Large intestine (tissue), 3 donors: ENCODE measurements around the gene SEC14L2. TPM values are rescaled to one million over a fixed set of nuclear protein-coding genes. Genes with fewer than 3 reads are reported as not detected.
A peak's percentile ranks its signal among the peaks of the same experiment; 100 is the strongest.

Experiments
- DNase-seq, 2 donors: peaks; one replicate each; pipeline versions ENCODE4 v3.0.0 to v3.0.0-alpha.2; 2013
- H3K27ac ChIP-seq: one replicate; pipeline ENCODE4 v1.5.1; 2013; ENCODE audit warnings: low read length
- H3K27me3 ChIP-seq: 2 replicates; pipeline ENCODE4 v1.6.1; 2013; ENCODE audit warnings: low read length; ENCODE audit not compliant: control insufficient read depth, insufficient read depth
- H3K36me3 ChIP-seq: 2 replicates; pipeline ENCODE4 v1.6.1; 2013; ENCODE audit warnings: low read length; ENCODE audit not compliant: control insufficient read depth, insufficient read depth
- H3K4me1 ChIP-seq: one replicate; pipeline ENCODE4 v1.6.1; 2013; ENCODE audit warnings: low read length; ENCODE audit not compliant: control insufficient read depth, insufficient read depth
- H3K4me3 ChIP-seq: one replicate; pipeline ENCODE4 v1.5.1; 2013; ENCODE audit warnings: low read length
- H3K9me3 ChIP-seq: one replicate; pipeline ENCODE4 v1.6.1; 2013; ENCODE audit warnings: mild to moderate bottlenecking, low read depth, low read length, moderate library complexity; ENCODE audit not compliant: control insufficient read depth
- WGBS: methylation state at CpG from one replicate; pipeline ENCODE4 v1.1.5; 2013; ENCODE audit warnings: low lambda C conversion rate; ENCODE audit not compliant: insufficient coverage; 5-methylcytosine and 5-hydroxymethylcytosine counted together
- polyA plus RNA-seq: library from polyadenylated mRNA; unstranded; fragments of 120-200 nt; gene quantifications from one replicate; pipeline ENCODE4 v1.2.1, GENCODE V29; 2013

SEC14L2 gene
- polyA plus RNA-seq, 1 donor: 27.5 TPM

- Histone ChIP-seq H3K27me3 (no peaks in the 10 kb centered on the region), H3K27ac (peak overlapping the region; percentile 99), H3K9me3 (no peaks in the 10 kb centered on the region), H3K4me3 (no peak overlapping the region), H3K4me1 (peaks cover 64% of the 10 kb centered on the region), H3K36me3 (peaks cover 12% of the 10 kb centered on the region)
- WGBS: 25% methylated on average over 2 of the region's 8 CpGs
- peak; percentile 88 to 95 for DNase-seq
Measured at GRCh38 chr22:30421695-30422480, 25.1 kb downstream of the SEC14L2 start.

- peaks cover 56% of the 10 kb centered on the region for H3K4me1 ChIP-seq
Measured at GRCh38 chr22:30422481-30423300, 25.9 kb downstream of the SEC14L2 start.

GRCh38 chr22:30423301-30423958 lies 26.6 kb downstream of the SEC14L2 start:
- H3K4me3 ChIP-seq: peak overlapping the region; percentile 48
- no CpG with 5 or more reads among the region's 45 CpGs for WGBS
- H3K27ac ChIP-seq: peak overlapping the region; percentile 99
- peaks cover 3% of the 10 kb centered on the region for H3K36me3 ChIP-seq
- no peaks in the 10 kb centered on the region for H3K27me3 ChIP-seq
- DNase-seq: no peak
- H3K4me1 ChIP-seq: peaks cover 49% of the 10 kb centered on the region
- H3K9me3 ChIP-seq: no peaks in the 10 kb centered on the region

More at GRCh38 chr22:30422481-30423300, 25.9 kb downstream of the SEC14L2 start:
- peak; percentile 77 to 90 for DNase-seq
- Histone ChIP-seq H3K9me3 (no peaks in the 10 kb centered on the region), H3K4me3 (peak overlapping the region; percentile 48), H3K27ac (peak overlapping the region; percentile 99), H3K27me3 (no peaks in the 10 kb centered on the region), H3K36me3 (peaks cover 8% of the 10 kb centered on the region)
- WGBS: 40% methylated on average over 1 of the region's 18 CpGs

- Histone ChIP-seq H3K4me1 (peaks cover 44% of the 10 kb centered on the region), H3K27ac (peak overlapping the region; percentile 99), H3K4me3 (peak overlapping the region; percentile 48), H3K36me3 (peaks cover 3% of the 10 kb centered on the region), H3K9me3 (no peaks in the 10 kb centered on the region), H3K27me3 (no peaks in the 10 kb centered on the region)
- WGBS: no CpG with 5 or more reads among the region's 31 CpGs
- peak; percentile 99 to 100 for DNase-seq
Measured at GRCh38 chr22:30423959-30424533, 27.2 kb downstream of the SEC14L2 start.

GRCh38 chr22:30424534-30425326 lies 27.9 kb downstream of the SEC14L2 start:
- no peak for DNase-seq
- H3K27me3 ChIP-seq: no peaks in the 10 kb centered on the region
- peak overlapping the region; percentile 48 for H3K4me3 ChIP-seq
- no peaks in the 10 kb centered on the region for H3K9me3 ChIP-seq
- peak overlapping the region; percentile 99 for H3K27ac ChIP-seq
- WGBS: 27% methylated on average over 5 of the region's 20 CpGs
- H3K4me1 ChIP-seq: peaks cover 40% of the 10 kb centered on the region
- peaks cover 3% of the 10 kb centered on the region for H3K36me3 ChIP-seq

- no CpG with 5 or more reads among the region's 9 CpGs for WGBS
- Histone ChIP-seq H3K9me3 (no peaks in the 10 kb centered on the region), H3K36me3 (peaks cover under 1% of the 10 kb centered on the region), H3K27me3 (no peaks in the 10 kb centered on the region), H3K27ac (no peak overlapping the region), H3K4me3 (peak overlapping the region; percentile 61), H3K4me1 (peaks cover 37% of the 10 kb centered on the region)
- no peak for DNase-seq
Measured at GRCh38 chr22:30425327-30425615, 28.5 kb downstream of the SEC14L2 start.

GRCh38 chr22:30425616-30426387 lies 29.0 kb downstream of the SEC14L2 start, which contains the start of gene MTFP1:
MTFP1 (plus strand) TSS chr22:30425768; CDS start chr22:30425880, 112 bp downstream.
- WGBS: no CpG with 5 or more reads among the region's 61 CpGs
- Histone ChIP-seq H3K36me3 (no peaks in the 10 kb centered on the region), H3K27ac (peak within 1 kb of the TSS; percentile 99), H3K9me3 (no peaks in the 10 kb centered on the region), H3K27me3 (no peaks in the 10 kb centered on the region), H3K4me1 (peaks cover 32% of the 10 kb centered on the region), H3K4me3 (peak within 1 kb of the TSS; percentile 61)
- DNase-seq: peak in 1 of 2 donors; percentile 70

- H3K27ac ChIP-seq: no peak overlapping the region
- H3K4me1 ChIP-seq: peaks cover 25% of the 10 kb centered on the region
- H3K36me3 ChIP-seq: no peaks in the 10 kb centered on the region
- WGBS: no CpG with 5 or more reads among the region's 29 CpGs
- H3K27me3 ChIP-seq: no peaks in the 10 kb centered on the region
- no peaks in the 10 kb centered on the region for H3K9me3 ChIP-seq
- H3K4me3 ChIP-seq: peak overlapping the region; percentile 61
- peak; percentile 68 to 80 for DNase-seq
Measured at GRCh38 chr22:30426388-30427353, 29.9 kb downstream of the SEC14L2 start.
